GM21390 (cell line): ENCODE data around the gene NACAD.
"Not testable (repeated sequence)": the region's sequence is repeated elsewhere in the genome, so short reads cannot be mapped to it uniquely, and the experiment has no call there.

ENCODE experiments used
- ATAC-seq: cut with Tn5 transposase; IDR thresholded peaks from one replicate; pipeline ENCODE4 v1.9.1; 2021; ENCODE audit not compliant: unreplicated experiment

Gene NACAD

GRCh38 chr7:45114926-45115325 is 26.2 kb upstream of the NACAD start:
- no peak for ATAC-seq

GRCh38 chr7:45114257-45114656 is 25.5 kb upstream of the NACAD start:
- ATAC-seq = not testable (repeated sequence)

GRCh38 chr7:45112648-45113047 is 23.9 kb upstream of the NACAD start:
- ATAC-seq = no peak

- ATAC-seq = peak; percentile 96
Observed at GRCh38 chr7:45111298-45112223, 22.8 kb upstream of the NACAD start, which contains the start of gene TBRG4. Gene TBRG4 (minus strand): TSS chr7:45111697. CDS start chr7:45109237, 2,460 bp downstream.

- ATAC-seq = no peak
Observed at GRCh38 chr7:45108863-45109262, 20.1 kb upstream of the NACAD start.

- no peak for ATAC-seq
Observed at GRCh38 chr7:45107356-45107755, 18.6 kb upstream of the NACAD start.

GRCh38 chr7:45106820-45107219 is 18.1 kb upstream of the NACAD start:
- ATAC-seq = no peak

- ATAC-seq = no peak
Observed at GRCh38 chr7:45105588-45106188, 16.9 kb upstream of the NACAD start.

- ATAC-seq = no peak
Observed at GRCh38 chr7:45104844-45105587, 16.2 kb upstream of the NACAD start.

- ATAC-seq = no peak
Observed at GRCh38 chr7:45103958-45104843, 15.4 kb upstream of the NACAD start.

- ATAC-seq = no peak
Observed at GRCh38 chr7:45102785-45103712, 14.3 kb upstream of the NACAD start.

GRCh38 chr7:45101748-45102147 is 13.0 kb upstream of the NACAD start:
- no peak for ATAC-seq

- no peak for ATAC-seq
Observed at GRCh38 chr7:45100761-45101480, 12.2 kb upstream of the NACAD start.

GRCh38 chr7:45099891-45100760 is 11.4 kb upstream of the NACAD start:
- ATAC-seq = no peak

GRCh38 chr7:45098983-45099839 is 10.4 kb upstream of the NACAD start:
- no peak for ATAC-seq

GRCh38 chr7:45092931-45093235 is 4.1 kb upstream of the NACAD start:
- no peak for ATAC-seq
